Ishikawa (cell line): ENCODE results near the gene EML6.

Experiments used
- CEBPB ChIP-seq: IDR thresholded peaks from 2 replicates; pipeline ENCODE4 v1.6.1; 2012
- CREB1 ChIP-seq: IDR thresholded peaks from 2 replicates; pipeline ENCODE4 v1.6.1; 2012; ENCODE audit warnings: low read depth
- EGR1 ChIP-seq: IDR thresholded peaks from 2 replicates; pipeline ENCODE4 v1.6.1; 2012
- EP300 ChIP-seq: IDR thresholded peaks from 2 replicates; pipeline ENCODE4 v1.6.1; 2012; ENCODE audit warnings: borderline replicate concordance
- FOXM1 ChIP-seq: IDR thresholded peaks from 2 replicates; pipeline ENCODE4 v1.6.1; 2012; ENCODE audit warnings: low read depth, borderline replicate concordance
- MAX ChIP-seq: IDR thresholded peaks from 2 replicates; pipeline ENCODE4 v1.6.1; 2012
- NFIC ChIP-seq: IDR thresholded peaks from 2 replicates; pipeline ENCODE4 v1.6.1; 2012
- RAD21 ChIP-seq: IDR thresholded peaks from 2 replicates; pipeline ENCODE4 v1.6.1; 2012; ENCODE audit warnings: low read depth
- REST ChIP-seq: IDR thresholded peaks from 2 replicates; pipeline ENCODE4 v1.6.1; 2012; ENCODE audit warnings: low read depth, mild to moderate bottlenecking
- TAF1 ChIP-seq: IDR thresholded peaks from 2 replicates; pipeline ENCODE4 v1.6.1; 2012; ENCODE audit warnings: low read depth, mild to moderate bottlenecking
- TCF12 ChIP-seq: IDR thresholded peaks from 2 replicates; pipeline ENCODE4 v1.6.1; 2012; ENCODE audit warnings: low read depth
- TEAD4 ChIP-seq: IDR thresholded peaks from 2 replicates; pipeline ENCODE4 v1.6.1; 2012
- YY1 ChIP-seq: IDR thresholded peaks from 2 replicates; pipeline ENCODE4 v1.6.1; 2012; ENCODE audit warnings: low read depth
- ZBTB7A ChIP-seq: IDR thresholded peaks from 2 replicates; pipeline ENCODE4 v1.6.1; 2012; ENCODE audit warnings: low read depth
- TF ChIP-seq, protein P1 (sequence below): IDR thresholded peaks from 2 replicates; pipeline ENCODE4 v1.6.1; 2012

The EML6 gene

GRCh38 chr2:54939446-54940118 is 216.1 kb downstream of the EML6 start:
- TF ChIP-seq EGR1 (no peak), ZBTB7A (no peak), MAX (no peak), REST (no peak), TEAD4 (no peak), TCF12 (no peak), CEBPB (no peak), RAD21 (no peak), EP300 (no peak), NFIC (no peak)
- TF ChIP-seq, protein P1, sequence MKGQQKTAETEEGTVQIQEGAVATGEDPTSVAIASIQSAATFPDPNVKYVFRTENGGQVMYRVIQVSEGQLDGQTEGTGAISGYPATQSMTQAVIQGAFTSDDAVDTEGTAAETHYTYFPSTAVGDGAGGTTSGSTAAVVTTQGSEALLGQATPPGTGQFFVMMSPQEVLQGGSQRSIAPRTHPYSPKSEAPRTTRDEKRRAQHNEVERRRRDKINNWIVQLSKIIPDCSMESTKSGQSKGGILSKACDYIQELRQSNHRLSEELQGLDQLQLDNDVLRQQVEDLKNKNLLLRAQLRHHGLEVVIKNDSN = no peak

DNA sequence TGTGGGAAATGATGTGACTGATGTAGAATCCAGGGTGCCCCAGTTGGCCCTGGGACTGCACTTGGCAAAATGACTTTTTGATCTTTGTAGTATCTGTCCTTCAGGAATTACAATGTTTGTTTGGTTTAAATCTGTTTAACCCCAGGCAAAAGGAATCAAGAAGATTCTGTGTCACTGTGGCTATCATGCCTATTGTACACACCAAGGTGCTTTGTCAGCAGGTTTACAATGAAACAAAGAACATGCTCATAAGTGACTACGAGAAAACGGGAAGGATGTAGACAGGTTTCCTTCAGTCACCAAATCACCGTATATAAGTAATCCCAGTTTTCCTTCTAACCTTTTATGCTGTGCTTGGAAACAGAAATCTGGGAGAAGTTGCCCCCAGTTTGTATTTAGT is 217.3 kb downstream of the EML6 start:
- TF ChIP-seq EP300 (no peak), TCF12 (no peak), MAX (no peak), CREB1 (no peak), CEBPB (no peak), YY1 (no peak), FOXM1 (no peak), TAF1 (no peak)

GRCh38 chr2:54941248-54941984 is 218.0 kb downstream of the EML6 start:
- TF ChIP-seq FOXM1 (no peak), ZBTB7A (no peak), MAX (no peak), EGR1 (no peak), CEBPB (no peak), TEAD4 (no peak), EP300 (no peak)

GRCh38 chr2:54942373-54942772 is 218.9 kb downstream of the EML6 start:
- TF ChIP-seq EP300 = no peak
- TF ChIP-seq, protein P1 = no peak
- TF ChIP-seq TAF1 = no peak
- TF ChIP-seq FOXM1 = no peak
- no peak for TF ChIP-seq CEBPB
- no peak for TF ChIP-seq YY1

DNA sequence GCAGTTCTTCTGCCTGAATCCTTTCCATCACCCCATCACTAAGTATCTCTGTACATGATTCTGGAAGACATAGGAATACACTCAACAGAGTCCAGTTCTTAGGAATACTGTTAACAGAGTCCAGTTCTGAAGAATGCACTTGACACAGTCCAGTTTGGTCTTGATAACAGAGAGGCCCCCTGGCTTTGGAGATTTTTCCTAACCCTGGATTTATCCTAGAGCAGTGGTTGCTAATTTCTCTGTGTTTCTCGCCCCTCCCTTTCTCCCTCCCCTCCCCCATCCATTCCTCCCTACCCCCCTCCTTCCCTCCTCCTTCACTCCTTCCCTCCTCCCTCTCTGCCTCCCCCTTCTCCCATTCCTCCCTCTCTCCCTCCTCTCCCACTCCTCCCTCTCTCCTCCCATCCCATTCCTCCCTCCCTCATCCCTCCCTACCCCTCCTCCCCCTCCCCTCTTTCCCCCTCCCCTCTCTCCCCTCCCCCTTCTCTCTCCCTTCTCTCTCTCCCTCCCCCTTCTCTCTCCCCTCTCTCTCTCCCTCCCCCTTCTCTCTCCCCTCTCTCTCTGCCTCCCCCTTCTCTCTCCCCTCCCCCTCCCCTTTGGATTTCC is 221.4 kb downstream of the EML6 start:
- TF ChIP-seq NFIC = no peak
- TF ChIP-seq MAX = no peak
- TF ChIP-seq TCF12 = no peak
- TF ChIP-seq TAF1 = no peak
- no peak for TF ChIP-seq EGR1
- no peak for TF ChIP-seq FOXM1
- TF ChIP-seq, protein P1 = no peak
- no peak for TF ChIP-seq RAD21
- TF ChIP-seq ZBTB7A = no peak
- TF ChIP-seq REST = no peak
- TF ChIP-seq CEBPB = no peak
- TF ChIP-seq EP300 = no peak
- TF ChIP-seq YY1 = no peak
- no peak for TF ChIP-seq CREB1
- TF ChIP-seq TEAD4 = no peak
